ENCODE data around the gene BCR.

GRCh38 chr22:23270798-23271596 is 90.7 kb downstream of the BCR start:
- TF ChIP-seq, protein P1, sequence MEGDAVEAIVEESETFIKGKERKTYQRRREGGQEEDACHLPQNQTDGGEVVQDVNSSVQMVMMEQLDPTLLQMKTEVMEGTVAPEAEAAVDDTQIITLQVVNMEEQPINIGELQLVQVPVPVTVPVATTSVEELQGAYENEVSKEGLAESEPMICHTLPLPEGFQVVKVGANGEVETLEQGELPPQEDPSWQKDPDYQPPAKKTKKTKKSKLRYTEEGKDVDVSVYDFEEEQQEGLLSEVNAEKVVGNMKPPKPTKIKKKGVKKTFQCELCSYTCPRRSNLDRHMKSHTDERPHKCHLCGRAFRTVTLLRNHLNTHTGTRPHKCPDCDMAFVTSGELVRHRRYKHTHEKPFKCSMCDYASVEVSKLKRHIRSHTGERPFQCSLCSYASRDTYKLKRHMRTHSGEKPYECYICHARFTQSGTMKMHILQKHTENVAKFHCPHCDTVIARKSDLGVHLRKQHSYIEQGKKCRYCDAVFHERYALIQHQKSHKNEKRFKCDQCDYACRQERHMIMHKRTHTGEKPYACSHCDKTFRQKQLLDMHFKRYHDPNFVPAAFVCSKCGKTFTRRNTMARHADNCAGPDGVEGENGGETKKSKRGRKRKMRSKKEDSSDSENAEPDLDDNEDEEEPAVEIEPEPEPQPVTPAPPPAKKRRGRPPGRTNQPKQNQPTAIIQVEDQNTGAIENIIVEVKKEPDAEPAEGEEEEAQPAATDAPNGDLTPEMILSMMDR (IDR thresholded peaks at IDR 0.05): no peak
- no peak for TF ChIP-seq POLR2A (IDR thresholded peaks at IDR 0.05)
